Measurements from ENCODE around the gene SLC27A3.
A peak's percentile ranks its signal among the peaks of the same experiment; 100 is the strongest.

Gene SLC27A3

DNA sequence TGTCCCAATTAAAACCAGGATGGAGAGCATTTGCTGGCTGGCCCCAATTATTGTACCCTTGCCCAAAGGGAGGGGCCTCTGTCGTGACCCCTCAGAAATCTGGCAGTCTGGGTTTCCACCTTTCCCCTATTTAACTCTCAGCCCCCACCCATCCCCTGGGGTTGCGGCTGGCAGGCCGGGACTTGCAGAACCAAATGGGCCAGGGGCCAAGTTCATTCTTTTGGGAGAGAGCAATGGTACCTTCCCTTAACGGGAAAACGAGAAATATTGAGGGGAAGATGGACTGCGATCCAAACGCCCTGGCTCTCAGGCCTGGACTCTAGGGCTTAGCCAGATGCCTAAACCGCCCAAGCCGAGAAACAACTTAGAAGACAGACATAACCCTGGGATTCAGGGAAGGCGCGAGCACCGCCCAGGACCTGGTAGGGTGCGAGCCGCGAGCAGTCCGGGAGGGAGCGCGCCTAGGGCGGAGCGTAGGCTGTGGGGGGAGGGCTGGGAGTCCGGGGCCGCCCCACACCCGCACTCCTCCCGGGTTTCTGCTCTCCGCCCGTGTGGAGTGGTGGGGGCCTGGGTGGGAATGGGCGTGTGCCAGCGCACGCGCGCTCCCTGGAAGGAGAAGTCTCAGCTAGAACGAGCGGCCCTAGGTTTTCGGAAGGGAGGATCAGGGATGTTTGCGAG, at the start of gene SLC27A3:
Gene SLC27A3, plus strand, starts transcription at position 628 of the 678 bp plus-strand sequence. CDS start 91 bp downstream, outside the sequence.
- no peak for DNase-seq

DNA sequence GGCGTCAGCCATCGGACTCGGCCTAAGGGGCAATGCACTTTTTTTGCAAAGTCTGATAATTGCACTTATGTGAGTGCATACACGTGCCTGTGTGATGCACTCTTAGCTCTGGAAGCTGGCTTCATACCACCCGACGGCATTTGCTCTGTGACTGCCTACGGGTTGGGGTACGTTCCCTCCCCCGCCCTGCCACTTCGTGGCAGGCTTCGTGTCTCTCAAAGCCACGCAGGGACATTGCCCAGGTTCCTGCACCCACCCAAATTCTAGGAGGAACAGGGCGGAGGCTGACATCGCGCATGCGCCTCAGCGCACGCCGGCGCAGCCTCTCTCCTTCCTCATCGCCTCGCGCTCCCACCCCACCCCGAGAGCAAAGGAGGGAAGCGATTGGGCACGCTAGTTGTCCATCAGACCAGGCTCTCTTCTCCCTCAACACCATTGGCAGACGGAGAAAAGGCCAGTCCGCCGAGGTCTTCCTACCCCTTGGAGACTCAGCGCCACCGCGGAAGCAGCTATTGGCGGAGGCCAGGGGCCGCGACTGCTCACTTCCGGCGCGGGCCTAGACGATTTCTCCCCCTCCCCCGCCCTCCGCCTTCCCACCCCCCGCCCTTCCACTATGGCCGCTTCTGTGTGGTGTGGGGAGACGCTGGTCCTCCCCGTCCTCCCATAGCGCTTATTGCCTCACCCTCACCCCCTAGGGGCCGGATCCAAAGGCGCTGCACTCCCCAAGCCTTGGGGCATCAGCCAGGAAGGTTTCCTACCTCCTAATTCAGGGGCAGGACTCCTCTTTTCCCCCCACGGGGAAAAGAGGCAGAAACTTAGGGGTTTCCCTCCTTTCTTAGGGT, 47.5 kb upstream of the SLC27A3 start, which contains the start of gene INTS3:
Gene INTS3, plus strand, starts transcription at position 588 of the 842 bp plus-strand sequence. CDS start 585 bp downstream, outside the sequence.
- peak; percentile 100 for DNase-seq

DNA sequence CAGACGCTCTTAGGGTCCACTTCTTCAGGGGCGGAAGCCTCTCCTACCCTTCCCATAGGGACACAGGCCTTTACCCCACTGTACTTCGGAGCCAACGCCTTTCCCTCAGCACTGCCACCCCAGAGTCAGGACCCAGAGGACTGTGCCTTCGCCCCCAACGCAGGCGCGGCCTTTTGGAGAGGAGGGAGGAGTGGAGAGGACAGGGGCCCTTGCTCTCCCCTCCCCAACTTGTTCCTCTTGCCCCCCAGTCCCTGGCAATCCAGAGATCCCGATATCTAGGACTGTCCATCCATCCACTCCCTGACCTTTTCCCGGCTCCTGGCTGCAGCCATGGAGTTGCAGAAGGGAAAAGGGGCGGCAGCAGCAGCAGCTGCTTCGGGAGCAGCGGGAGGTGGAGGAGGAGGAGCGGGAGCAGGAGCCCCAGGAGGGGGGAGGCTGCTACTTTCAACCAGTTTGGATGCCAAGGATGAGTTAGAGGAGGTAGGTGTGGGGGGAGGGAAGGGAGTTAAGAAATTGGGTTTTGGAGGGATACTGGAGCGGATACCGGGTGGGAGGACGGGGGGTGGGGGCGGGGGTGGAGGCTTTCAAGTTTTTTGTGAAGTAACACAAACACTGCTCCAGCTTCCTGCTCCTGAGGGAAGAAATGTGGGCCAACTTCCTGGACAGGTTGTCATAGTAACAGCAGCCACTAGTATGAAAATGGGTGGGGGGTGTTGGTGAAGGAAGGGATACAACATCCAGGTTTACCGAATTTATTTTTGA, 46.7 kb upstream of the SLC27A3 start:
- DNase-seq, result no peak

DNA sequence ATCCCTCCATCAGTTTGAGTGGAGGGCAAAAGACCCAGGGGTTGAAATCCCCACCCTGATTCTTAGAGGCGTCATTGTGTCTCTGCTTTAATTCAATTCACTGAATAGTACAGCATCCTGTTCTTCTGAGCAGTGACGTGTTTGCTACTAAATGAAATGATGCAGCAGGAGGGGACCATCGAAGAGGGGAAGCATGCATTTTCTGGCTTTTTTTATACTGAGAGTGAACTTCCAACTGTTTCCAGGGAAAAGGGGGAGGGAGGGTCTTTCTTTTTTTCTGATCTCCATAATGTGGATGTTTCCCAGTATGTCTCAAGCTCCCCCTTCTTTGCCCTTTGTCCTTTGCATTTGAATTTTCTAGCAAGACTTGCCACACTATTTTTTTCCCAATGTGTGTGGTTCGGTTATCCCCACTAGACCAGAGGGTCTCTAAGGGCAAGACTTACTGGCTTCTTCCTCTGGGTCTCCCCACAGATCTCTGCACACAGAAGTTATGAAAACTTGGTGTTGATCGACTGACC, 44.7 kb upstream of the SLC27A3 start:
- DNase-seq, result no peak

DNA sequence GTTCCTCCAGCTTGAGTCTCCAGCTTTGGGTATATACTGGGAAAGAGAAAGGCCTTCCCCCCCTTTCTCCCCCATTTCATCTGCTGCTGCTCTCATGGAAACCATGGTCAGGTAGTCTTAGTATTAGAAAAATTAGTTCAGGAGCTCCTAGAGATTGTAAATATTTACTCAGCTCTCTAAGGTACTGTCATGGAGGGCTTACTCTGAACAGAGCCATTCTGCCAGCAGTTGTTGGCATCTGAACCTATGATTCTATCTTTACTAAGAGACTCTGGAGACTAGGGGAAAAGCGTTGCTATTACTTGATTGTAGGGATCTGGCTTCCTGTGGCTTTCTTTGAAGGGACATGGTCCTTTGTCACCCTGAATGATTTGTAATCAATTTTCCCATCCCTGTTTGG, 41.2 kb upstream of the SLC27A3 start:
- DNase-seq, result no peak

DNA sequence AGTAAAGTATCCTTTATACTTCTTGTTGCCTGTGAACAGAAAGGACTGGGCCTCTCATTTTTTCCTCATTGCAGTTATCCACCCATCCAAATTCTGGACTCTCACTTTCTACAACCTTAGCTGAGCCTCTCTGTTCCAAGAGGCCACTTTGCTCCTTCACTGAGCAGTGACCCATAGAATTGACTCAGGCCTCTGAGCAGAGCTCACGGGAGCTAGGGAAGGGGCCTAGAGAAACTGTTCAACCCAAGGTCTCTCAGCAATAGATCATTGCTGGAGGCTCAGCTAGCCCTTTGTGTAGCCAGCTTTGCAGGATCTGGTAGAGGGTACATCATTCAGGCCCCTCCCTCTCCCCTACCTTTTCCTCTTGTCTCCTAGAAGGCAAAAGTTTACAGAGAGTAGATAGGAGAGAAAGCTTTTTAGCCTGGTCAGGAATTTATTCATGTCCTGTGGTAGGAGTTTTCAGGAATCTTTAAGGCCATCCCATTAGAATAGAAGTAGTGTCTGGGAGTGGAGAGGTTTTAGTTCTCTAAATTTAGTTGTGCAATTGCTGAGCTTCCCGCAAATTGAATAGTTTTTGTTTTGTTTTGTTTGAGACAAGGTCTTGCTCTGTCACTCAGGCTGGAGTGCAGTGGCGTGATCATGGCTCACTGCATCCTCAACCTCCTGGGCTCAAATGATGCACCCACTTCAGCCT, 40.7 kb upstream of the SLC27A3 start:
- DNase-seq, result no peak

DNA sequence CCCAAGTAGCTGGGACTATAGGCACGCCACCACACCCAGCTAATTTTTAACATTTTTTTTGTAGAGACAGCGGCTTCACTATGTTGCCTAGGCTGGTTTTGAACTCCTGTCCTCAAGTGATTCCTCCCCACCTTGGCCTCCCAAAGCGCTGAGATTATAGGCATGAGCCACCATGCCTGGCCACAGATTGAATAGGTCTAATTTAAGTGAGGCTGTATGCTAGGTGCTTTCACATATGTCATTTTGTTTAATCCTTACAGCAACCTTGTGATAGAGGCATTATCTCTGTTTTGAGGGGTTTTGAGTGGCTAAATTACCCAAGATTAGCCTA, 40.2 kb upstream of the SLC27A3 start:
- no peak for DNase-seq

GRCh38 chr1:153741986-153742385, 33.2 kb upstream of the SLC27A3 start:
- no peak for DNase-seq

- no peak for DNase-seq
Observed at GRCh38 chr1:153742411-153743142, 32.6 kb upstream of the SLC27A3 start.

DNA sequence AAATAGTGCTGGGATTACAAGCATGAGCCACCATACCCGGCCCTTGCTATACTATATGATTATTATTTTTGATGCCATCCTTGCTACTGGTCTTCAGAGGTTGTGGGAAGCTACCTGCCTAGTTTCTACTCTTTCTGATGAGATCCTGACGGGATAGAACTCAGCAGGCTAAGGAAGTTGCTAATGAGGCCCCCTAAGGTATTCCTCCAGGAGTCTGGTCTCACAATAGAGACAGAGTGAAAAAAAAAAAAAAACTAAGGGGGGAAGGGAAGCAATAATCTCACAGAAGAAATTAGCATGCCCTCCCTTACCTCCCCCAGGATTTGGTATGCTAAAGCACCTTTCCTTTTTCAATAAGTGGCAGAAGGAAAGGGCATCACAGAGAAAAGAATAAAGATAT, 29.8 kb upstream of the SLC27A3 start:
- no peak for DNase-seq

DNA sequence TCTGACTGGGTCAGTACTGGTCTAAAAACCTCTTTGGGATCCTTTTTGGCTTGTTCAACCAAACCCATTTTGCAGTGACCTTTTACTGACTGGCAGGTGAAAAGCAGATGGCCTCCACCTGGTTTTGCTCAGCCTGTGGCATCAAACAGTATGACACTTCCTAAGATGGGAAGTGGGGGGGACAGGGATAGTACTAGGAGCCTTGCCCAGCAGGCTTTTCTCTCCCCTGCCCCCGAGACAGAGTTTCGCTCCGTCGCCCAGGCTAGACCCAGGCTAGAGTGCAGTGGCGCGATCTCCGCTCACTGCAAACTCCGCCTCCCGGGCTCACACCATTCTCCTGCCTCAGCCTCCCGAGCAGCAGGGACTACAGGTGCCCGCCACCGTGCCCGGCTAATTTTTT, 29.0 kb upstream of the SLC27A3 start:
- no peak for DNase-seq

DNA sequence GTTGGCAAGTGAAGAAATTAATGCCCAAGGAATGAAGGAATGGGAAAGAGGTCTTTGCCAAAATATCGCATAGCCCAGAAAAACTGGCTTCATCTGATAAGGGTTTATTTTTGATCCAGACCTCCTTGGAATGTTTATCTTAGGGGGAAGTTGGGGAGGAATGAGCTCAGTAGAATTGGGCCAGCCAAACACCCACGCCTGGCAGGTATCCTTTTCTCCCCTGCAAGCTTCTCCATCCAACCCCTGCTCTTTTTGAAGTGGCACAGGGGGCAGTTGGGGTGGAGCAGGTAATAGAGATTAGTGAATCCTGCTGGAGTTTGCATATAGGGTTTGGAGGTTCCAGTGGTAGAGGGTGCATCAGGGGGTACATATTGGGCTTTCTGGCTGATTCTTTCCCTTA, 26.3 kb upstream of the SLC27A3 start:
- DNase-seq, result no peak

- DNase-seq, result peak; percentile 82
Observed at GRCh38 chr1:153749408-153750005, 25.7 kb upstream of the SLC27A3 start.

DNA sequence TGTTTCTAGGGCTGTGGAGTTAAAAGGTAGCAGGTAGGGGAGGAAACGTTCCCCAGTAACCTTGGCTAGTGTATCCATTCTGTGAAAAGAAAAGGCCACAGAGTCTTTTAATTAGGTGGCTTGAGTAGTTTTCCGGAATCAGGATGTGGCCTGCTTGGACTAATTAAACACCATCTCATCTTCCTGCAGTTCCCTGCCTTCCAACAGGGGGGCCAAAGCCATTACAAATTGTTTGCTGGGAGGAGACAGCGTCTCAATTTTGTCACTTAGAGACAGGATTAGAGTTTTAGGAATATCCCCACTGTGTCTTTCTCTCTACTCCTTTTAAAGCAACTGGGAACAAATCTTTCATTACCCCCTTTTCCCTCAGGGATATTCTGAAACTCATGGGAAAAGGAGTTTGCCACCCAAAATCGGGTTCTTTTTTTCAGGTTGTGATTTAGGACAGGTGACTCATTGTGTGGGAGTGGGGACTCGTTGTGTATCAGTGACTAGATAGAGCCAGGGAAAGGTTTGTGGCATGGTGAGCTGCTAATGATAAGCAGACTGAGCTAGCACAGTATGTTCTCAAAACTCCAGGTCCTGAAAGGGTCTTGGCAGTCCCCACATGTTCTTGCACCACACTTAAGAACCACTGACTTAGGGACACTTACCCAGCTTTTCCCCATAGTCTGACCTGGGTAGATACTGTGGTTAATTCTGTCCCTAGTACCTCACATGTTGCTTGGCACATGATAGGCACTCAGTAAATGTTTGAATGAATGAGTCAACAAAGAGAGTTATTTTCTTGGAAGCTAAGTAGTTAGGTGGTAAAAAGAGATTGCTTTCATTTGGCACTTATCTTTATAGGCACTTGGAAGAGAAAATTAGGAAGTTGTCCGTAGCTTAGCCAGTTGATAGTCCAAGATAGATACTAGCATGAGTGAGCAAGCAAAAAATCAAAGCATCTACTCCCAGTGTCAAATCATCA, 24.9 kb upstream of the SLC27A3 start:
- DNase-seq, result no peak

DNA sequence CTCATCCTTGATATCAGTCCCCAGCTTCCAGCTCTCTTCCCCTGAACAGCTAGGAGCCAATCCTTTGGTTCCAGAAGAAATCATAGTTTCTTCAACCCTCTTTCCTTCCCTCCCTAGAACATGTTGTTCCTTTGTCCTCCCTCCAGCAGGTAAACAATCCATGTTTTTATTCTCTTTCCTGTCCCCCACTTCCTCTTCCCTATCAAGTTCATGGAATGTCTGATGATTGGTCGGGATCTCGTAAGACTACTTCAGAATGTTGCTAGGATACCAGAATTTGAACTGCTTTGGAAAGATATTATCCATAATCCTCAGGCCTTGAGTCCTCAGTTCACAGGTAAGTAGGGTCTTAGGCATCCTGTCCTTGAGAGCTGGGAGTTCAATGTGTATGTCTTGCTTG, 23.1 kb upstream of the SLC27A3 start:
- no peak for DNase-seq

DNA sequence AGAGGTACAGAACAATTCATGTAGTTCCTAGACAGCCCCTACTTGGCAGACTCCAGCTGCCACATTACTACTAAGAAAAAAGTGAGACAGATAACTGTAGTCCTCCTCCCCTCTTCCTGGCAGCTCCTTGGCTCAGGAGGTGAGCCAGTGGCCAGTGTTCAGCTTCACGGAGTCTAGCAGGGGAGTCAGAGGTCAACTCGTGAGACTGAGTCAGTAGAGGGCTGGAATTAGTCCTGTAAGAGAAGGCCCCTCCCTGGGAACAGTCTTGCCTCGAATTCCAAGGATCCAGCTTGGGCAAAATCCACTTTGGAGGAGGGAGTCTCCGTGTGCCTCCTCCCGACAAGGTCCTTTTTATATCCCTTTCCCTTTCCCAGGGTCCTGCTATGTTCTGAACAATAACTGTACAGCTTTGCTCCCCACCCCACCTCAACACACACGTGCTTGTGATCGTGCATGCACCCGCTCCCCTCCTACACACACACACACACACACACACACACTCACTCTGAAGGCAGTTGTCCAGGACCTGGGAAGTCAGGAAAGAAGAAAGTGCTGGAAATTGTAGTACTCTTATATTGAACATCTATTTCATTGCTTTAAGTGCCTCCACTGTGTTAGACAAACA, 22.5 kb upstream of the SLC27A3 start:
- DNase-seq, result no peak

DNA sequence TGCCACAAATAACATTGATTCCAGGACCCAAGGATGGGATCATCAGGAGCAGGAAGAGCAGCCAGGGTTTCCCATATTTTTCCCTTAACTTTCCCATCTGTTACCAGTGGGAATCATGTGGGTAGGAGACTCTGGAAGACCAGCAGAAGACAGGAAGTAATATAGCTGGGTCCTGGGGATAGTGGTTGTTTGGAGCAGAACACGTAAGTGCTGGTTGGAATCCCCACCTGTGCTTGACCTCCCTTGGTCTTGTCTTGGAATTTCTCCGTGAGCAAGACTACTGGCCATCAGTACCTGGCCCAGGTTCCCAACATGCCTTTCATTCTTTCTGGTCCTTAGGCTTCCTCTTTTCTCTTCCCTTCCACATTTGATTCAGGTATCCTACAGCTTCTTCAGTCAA, 20.9 kb upstream of the SLC27A3 start:
- no peak for DNase-seq

GRCh38 chr1:153760440-153760839, 14.8 kb upstream of the SLC27A3 start:
- no peak for DNase-seq

DNA sequence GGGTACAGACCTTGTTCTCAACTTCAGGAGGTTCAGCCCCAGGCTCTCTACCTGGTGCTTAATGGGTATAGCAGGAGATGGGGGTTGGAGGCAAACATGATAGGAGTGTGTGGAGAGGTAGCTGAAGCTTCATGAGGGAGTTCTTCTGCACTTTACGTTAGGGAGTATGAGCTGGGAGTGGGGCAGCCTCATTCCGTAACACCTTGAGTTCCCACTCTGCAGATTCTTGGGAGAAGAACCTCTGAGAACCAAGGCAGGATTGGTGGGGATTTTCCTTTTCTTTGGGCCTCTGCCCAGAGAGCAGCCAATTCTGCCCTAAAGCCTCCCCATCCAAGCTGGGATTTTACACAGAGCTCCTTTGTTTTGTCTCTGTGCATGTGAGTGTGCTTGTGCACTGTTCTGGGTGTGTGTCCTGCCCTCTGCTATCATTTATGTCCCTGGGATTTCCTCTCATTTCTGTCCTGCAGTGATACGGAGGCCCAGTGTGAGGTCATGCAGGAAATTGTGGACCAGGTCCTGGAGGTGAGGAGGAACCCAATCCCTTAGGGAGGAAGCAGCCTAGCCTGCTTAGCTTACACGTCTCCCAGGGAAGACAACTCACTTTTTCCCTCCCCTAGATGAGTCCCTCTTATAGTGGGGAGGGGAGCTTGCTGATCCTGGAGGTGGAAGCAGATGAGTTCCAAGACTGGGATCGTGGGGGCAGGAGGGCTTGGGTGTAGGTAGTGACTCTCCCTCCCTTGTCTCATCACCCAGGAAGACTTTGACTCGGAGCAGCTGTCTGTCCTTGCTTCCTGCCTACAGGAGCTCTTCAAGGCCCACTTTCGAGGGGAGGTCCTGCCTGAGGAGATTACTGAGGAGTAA, 11.6 kb upstream of the SLC27A3 start:
- DNase-seq, result no peak

All from CD4-positive, alpha-beta T cell treated with Interleukin-4 for 4 hours (primary cell).